ENCODE measurements around the gene C1orf159.

Gene C1orf159

GRCh38 chr1:1074631-1075147, 41.2 kb downstream of the C1orf159 start:
- DNase-seq (ENCODE audit: low spot score), result no peak
- TF ChIP-seq, protein P1, sequence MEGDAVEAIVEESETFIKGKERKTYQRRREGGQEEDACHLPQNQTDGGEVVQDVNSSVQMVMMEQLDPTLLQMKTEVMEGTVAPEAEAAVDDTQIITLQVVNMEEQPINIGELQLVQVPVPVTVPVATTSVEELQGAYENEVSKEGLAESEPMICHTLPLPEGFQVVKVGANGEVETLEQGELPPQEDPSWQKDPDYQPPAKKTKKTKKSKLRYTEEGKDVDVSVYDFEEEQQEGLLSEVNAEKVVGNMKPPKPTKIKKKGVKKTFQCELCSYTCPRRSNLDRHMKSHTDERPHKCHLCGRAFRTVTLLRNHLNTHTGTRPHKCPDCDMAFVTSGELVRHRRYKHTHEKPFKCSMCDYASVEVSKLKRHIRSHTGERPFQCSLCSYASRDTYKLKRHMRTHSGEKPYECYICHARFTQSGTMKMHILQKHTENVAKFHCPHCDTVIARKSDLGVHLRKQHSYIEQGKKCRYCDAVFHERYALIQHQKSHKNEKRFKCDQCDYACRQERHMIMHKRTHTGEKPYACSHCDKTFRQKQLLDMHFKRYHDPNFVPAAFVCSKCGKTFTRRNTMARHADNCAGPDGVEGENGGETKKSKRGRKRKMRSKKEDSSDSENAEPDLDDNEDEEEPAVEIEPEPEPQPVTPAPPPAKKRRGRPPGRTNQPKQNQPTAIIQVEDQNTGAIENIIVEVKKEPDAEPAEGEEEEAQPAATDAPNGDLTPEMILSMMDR (IDR thresholded peaks at IDR 0.05), result no peak
- Histone ChIP-seq H3K27ac (no peak overlapping the region), H3K4me3 (no peak overlapping the region)

GRCh38 chr1:1073743-1074587, 41.9 kb downstream of the C1orf159 start, which contains the start of gene RNF223:
TSS of gene RNF223 (minus strand) at chr1:1074306. CDS start at chr1:1072566, 1,740 bp downstream.
- Histone ChIP-seq H3K4me3 (no peak within 1 kb of the TSS), H3K27ac (no peak within 1 kb of the TSS)
- DNase-seq (ENCODE audit: low spot score), result no peak

DNA sequence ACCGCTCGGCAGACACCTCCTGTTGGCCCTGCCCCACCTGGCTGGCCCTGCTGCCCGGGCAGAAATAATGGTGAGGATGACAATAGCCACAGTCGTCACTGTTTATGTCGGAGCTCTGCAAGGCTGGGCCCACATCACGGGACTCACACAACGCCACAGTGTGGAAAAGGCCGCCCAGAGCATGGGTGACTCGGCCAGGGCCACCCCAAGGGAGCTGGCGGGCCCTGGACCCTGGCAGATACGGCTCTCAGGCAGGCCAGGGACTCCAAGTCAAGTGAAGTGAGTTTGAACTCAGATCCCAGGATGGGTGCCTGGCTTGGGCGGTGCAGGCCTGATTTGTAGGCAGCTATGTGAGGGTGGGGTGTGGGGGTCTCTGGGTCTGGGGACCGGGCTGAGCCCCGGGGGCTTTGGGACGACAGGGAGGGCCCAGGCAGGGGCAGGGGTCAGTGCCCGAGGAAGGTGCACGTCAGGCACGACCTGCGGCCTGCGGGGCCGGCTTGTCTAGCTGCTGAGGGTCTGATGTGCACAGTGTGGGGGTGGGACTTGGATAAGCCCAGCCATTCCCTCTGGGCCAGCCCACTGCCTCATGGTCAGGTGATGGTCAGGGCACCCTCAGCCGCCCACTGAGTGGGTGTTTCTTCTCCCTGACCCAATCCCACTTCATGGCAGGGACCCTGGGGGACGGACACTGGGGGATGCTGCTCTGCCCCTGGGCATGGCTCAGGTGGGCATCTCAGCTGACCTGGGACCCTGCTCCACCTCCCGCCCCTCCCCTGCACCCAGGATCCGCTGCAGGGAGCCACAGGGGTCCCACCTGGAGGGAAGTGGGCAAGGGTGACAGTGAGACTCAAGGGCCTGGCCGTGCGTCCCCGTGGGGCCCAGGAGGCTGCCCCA, 42.8 kb downstream of the C1orf159 start:
- TF ChIP-seq, protein P1 (IDR thresholded peaks at IDR 0.05), result no peak
- no peak for DNase-seq (ENCODE audit: low spot score)

More at GRCh38 chr1:1073743-1074587, 41.9 kb downstream of the C1orf159 start, which contains the start of gene RNF223:
- TF ChIP-seq, protein P1 (IDR thresholded peaks at IDR 0.05), result no peak

DNA sequence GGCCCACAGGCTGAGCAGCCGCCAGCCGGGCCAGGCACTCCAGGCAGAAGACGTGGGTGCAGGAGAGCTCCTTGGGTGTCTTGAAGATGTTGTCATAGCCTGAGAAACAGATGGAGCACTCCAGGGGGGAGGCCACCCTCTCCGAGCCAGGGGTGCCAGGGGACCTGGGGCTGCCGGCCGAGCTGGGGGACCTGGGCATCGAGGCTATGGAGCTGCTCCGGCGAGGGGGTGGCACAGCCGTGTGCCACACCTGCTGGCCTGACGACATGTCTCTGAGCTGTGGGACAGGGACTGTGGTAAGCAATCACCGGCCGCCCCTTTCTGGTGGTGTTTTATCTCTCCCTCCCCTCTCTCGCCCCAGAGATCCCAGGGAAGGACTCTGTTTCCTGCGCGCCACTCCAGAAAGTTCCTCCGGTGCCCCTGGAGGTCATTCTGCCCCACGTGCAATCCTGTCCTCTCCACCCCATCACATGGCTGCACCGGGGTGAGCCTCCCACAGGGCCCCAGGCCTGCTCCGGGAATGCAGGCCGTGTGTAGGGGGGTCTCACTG, 43.5 kb downstream of the C1orf159 start:
- Histone ChIP-seq H3K27ac (no peak overlapping the region), H3K4me3 (no peak overlapping the region)
- TF ChIP-seq, protein P1 (IDR thresholded peaks at IDR 0.05), result no peak
- DNase-seq (ENCODE audit: low spot score), result no peak

More for the DNA sequence above, 42.8 kb downstream of the C1orf159 start:
- H3K4me3 ChIP-seq, result no peak overlapping the region
- no peak overlapping the region for H3K27ac ChIP-seq

GRCh38 chr1:1071486-1072298, 44.2 kb downstream of the C1orf159 start:
- H3K4me3 ChIP-seq, result no peak overlapping the region
- no peak for DNase-seq (ENCODE audit: low spot score)
- TF ChIP-seq, protein P1 (IDR thresholded peaks at IDR 0.05), result no peak
- no peak overlapping the region for H3K27ac ChIP-seq
